Muscle of arm (tissue), 12 donors: ENCODE data around the gene DNASE1L1. TPM values are rescaled to one million over a fixed set of nuclear protein-coding genes. Genes with fewer than 3 reads are reported as not detected.
"Not testable (repeated sequence)": the region's sequence is repeated elsewhere in the genome, so short reads cannot be mapped to it uniquely, and the experiment has no call there.

Source experiments
- DNase-seq: peaks from one replicate; pipeline ENCODE4 v3.0.0-alpha.2; 2013
- polyA plus RNA-seq, 12 donors: library from polyadenylated mRNA; unstranded; fragments of 120-200 nt; gene quantifications; one replicate each; pipeline ENCODE4 v1.2.1, GENCODE V29; 2013; ENCODE audit not compliant: insufficient read length in 12 of 12

Gene DNASE1L1
- polyA plus RNA-seq, 12 donors, result 14.4 to 51.4 (median 34.6) TPM; not detected in 1

- DNase-seq, result no peak
Observed at GRCh38 chrX:154412468-154412867, 3.4 kb upstream of the DNASE1L1 start.

GRCh38 chrX:154411981-154412340 is 2.9 kb upstream of the DNASE1L1 start:
- peak; percentile 46 for DNase-seq

DNA sequence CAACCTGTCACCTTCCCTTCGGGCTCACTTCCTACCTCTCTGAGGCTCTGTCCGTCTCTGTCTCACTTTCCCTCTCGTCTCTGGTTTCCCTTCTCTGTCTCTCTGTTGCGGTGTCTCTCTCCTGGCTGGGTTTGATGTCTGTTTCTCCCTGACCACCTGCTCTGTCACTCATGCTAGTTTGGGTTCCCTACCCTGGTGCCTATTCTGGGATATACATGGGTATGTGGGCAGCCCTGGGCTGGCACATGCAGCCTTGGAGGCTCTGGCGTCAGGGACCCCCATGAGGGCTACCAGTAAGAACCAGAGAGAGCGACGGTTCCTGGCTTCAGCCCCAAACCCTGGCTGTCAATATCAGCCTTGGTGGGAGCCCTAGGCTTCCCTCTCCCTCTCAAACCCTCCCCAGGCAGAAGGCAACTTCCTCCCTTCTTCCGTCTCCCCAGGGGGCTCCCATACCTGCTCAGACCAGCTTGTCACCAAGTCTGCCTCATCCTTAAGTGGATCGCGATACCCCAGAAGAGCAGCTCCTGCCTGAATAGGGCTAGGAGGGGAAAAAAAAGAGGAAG is 314 bp downstream of the DNASE1L1 start:
- no peak for DNase-seq

- no peak for DNase-seq
Observed at GRCh38 chrX:154404625-154405192, 4.3 kb downstream of the DNASE1L1 start.

- no peak for DNase-seq
Observed at GRCh38 chrX:154403858-154404257, 5.2 kb downstream of the DNASE1L1 start.

DNA sequence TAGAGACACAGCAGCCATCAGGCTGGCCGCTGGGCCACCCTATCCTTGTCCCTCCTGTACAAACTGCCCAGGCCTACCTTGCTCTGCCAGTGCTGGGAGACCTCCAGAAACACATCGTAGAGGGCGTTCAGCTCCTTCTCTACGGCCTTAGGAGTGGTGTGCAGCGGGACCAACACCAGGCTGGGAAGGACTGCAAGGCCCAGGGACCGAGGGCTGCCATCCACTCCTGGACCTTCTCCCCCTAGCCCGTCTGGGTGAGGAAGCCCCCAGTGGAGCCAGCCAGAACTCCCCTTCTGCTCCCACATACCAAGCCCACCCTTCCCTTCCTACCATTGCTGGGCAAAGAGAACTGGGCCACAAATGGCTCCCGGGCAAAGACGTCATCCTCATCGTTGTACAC is 5.9 kb downstream of the DNASE1L1 start:
- DNase-seq, result no peak

- no peak for DNase-seq
Observed at GRCh38 chrX:154402622-154403127, 6.4 kb downstream of the DNASE1L1 start.

DNA sequence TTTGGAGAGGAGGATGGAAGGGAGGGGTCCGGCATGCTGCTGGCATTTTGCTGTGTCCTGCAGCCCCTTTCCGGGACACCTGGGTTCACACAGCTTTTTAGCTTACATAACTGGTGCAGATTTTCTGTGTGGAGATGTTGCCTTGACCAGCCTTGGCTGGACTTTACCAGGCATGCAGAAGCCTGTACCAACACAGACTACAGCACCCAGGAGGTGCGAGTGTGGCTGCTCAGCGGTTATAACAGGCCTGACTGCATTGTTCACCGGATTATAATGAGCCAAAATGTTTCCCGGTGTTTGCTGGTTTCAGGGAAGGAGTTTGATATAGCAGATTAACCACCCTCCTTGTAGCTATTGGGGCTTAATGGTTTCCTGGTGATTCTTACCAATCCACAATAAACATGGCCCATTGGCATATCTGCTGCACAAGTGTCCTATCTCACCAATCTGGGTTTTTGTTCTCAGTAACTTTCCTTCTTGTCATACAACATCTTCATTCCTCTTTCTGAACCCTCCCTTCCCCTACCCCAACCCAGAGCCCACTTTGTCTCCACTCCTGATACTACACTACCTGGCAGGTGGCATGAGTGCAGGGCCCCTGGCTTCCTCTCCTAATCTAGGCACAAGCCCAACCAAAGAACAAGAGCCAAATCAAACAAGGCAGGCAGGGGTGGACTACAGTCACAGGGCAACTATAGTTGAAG is 7.0 kb downstream of the DNASE1L1 start:
- DNase-seq, result no peak

GRCh38 chrX:154401045-154401799 is 7.8 kb downstream of the DNASE1L1 start:
- no peak for DNase-seq

DNA sequence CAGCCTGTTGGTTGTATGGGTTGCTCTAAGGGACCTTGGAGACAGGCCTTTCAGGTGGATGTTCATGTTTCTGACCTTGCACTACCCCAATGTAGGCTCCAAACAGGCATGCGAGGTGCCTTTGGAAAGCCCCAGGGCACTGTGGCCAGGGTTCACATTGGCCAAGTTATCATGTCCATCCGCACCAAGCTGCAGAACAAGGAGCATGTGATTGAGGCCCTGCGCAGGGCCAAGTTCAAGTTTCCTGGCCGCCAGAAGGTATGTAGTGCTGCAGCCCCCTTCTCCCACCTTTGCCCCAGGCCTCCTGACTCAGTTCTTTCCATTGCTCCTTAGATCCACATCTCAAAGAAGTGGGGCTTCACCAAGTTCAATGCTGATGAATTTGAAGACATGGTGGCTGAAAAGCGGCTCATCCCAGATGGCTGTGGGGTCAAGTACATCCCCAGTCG is 8.7 kb downstream of the DNASE1L1 start:
- not testable (repeated sequence) for DNase-seq

GRCh38 chrX:154399527-154400368 is 9.3 kb downstream of the DNASE1L1 start:
- DNase-seq, result no peak

GRCh38 chrX:154398668-154399526 is 10.2 kb downstream of the DNASE1L1 start:
- DNase-seq, result peak; percentile 83

- peak; percentile 95 for DNase-seq
Observed at GRCh38 chrX:154397888-154398667, 11.0 kb downstream of the DNASE1L1 start, which contains the start of gene RPL10. TSS of gene RPL10 (plus strand) at chrX:154398377. CDS start at chrX:154398520, 143 bp downstream.

DNA sequence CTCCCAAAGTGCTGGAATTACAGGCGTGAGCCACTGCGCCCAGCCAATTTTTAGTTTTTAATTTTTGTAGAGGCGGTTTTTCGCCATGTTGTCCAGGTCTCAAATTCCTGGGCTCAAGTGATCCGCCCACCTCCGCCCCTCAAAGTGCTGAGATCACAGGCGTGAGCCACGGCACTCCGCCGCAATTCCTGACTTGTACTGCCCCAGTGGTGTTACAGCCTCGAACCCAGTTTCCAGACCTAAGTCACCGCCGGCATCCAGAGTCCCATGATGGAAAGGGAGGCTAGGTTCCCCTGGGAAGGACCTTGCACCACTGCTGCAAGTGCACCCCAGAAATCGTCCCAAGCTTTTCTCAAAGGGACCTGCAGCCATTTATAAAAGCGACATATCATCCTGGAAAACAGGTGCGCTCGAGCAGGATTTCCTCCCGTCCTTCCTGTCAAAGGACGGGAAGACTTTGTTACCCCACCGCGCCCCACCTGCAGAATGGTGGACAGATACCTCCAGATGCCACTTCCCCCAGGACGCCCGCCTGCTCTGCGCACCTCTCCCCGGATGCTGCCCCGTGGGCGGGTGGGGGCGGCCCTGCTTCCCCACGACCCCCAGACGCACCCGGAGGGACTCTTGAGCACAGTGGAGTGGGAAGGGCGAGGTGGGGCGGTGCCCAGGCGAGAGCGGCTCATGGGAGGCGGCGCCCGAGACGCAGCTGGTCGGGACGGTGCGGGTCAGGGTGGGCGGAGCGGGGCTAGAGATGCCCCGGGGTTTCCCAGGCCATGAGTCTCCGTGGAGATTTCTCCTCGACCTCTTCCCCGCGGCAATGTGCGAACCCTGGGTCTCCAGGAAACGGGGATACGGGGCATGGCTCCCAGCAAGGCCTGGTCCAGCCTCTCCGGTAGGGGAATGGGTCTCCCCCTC is 11.8 kb downstream of the DNASE1L1 start:
- no peak for DNase-seq

DNA sequence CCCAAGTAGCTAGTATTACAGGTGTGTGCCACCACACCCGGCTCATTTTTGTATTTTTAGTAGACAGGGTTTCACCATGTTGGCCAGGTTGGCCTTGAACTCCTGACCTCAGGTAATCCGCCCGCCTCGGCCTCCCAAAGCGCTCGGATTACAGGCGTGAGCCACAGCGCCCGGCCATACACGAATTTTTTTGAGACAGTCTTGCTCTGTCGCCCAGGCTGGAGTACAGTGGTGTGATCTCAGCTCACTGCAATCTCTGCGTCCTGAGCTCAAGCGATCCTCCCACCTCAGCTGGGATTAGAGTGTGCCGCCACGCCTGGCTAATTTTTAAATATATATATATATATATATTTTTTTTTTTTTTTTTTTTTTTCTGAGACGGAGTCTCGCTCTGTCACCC is 12.7 kb downstream of the DNASE1L1 start:
- not testable (repeated sequence) for DNase-seq

DNA sequence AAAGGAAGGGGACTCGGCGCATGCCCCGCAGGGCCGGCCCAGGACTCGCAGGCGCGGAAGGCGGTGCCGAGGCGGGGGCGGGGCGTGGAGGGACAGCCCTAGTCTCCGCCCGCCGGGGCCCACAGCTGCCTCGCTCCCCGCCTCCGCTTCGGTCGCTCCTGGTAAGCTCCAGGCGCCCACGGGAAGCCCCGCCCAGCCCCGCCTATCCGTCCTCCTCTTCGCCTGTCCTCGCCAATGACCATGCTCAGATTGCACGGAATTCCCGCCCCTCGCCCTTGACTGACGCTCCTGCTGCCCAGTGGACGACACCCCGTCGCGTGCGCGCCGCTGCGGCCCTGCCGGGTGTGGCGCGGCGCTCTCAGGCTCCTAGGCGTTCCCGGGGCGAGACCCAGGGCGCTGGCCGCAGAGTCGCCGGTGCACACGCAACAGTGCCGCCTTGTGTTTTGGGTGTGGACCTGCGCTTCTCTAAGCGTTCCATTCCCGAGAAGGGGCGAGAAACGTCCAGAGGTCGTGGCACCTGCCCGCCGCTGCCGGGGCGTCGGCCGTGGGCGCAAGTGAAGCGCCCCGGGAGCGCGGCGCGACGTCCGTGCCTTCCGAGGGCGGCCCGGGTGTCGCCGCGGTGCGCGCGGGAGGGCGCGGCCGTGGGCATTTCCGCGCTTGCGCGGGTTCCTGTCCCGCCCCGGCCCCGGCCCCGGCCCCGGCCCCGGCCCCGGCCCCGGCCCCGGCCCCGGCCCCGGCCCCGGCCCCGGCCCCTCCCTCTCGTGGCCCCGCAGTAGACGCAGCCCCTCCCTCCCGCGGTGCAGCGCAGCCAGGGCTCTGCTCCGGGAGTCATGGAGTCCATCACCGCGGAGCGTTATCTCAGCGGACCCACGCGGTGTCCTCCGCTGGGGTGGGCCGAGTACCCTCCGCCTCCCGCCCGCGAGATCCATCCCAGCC is 19.0 kb downstream of the DNASE1L1 start:
- DNase-seq, result not testable (repeated sequence)

DNA sequence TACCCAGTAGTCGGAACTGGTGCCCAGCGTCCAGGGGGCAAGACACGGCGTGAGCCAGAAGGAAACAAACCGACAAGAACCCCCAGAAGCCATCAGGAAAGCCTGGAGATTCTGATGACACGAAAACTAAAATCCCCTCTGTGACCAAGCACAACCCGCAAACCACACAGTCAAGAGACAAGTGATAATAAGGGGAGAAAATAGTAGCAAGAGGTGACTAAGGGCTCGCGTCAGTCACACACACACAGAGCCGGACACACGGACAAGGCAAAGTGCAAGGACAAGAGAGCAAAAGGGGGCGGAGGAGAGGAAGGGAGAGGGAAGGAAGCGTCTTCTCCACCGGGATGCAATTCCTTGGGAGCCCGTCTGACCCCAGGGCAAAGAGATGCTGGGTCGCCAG is 20.4 kb downstream of the DNASE1L1 start:
- DNase-seq, result not testable (repeated sequence)
